Panc1 (cell line): Measurements from ENCODE around the gene RAD21L1.

ENCODE experiments used
- CTCF ChIP-seq: fragments of 450-650 bp; IDR thresholded peaks from 2 replicates; pipeline ENCODE4 v1.5.1; 2017; ENCODE audit warnings: mild to moderate bottlenecking
- POLR2AphosphoS5 ChIP-seq: IDR thresholded peaks from 2 replicates; pipeline ENCODE4 v1.6.1; 2012; ENCODE audit warnings: mild to moderate bottlenecking, low read depth, low read length, moderate library complexity
- SIN3A ChIP-seq: IDR thresholded peaks from 2 replicates; pipeline ENCODE4 v1.6.1; 2012; ENCODE audit warnings: low read depth, mild to moderate bottlenecking, low read length, moderate library complexity, borderline replicate concordance; ENCODE audit not compliant: insufficient read depth
- TCF7L2 ChIP-seq: IDR thresholded peaks from 2 replicates; pipeline ENCODE4 v1.6.1; 2011; ENCODE audit warnings: mild to moderate bottlenecking, low read depth, low read length, inconsistent platforms
- TF ChIP-seq, protein P1 (sequence below), 2 experiments: IDR thresholded peaks; 2 replicates each; pipeline ENCODE4 v1.6.1; 2011 to 2012; ENCODE audit warnings: low read depth in 2 of 2, control low read depth in 1 of 2, low read length in 1 of 2, mild to moderate bottlenecking in 1 of 2, moderate library complexity in 1 of 2; ENCODE audit not compliant: insufficient read depth in 1 of 2

- TF ChIP-seq CTCF (no peak), POLR2AphosphoS5 (no peak), TCF7L2 (no peak), SIN3A (no peak)
- TF ChIP-seq, protein P1, sequence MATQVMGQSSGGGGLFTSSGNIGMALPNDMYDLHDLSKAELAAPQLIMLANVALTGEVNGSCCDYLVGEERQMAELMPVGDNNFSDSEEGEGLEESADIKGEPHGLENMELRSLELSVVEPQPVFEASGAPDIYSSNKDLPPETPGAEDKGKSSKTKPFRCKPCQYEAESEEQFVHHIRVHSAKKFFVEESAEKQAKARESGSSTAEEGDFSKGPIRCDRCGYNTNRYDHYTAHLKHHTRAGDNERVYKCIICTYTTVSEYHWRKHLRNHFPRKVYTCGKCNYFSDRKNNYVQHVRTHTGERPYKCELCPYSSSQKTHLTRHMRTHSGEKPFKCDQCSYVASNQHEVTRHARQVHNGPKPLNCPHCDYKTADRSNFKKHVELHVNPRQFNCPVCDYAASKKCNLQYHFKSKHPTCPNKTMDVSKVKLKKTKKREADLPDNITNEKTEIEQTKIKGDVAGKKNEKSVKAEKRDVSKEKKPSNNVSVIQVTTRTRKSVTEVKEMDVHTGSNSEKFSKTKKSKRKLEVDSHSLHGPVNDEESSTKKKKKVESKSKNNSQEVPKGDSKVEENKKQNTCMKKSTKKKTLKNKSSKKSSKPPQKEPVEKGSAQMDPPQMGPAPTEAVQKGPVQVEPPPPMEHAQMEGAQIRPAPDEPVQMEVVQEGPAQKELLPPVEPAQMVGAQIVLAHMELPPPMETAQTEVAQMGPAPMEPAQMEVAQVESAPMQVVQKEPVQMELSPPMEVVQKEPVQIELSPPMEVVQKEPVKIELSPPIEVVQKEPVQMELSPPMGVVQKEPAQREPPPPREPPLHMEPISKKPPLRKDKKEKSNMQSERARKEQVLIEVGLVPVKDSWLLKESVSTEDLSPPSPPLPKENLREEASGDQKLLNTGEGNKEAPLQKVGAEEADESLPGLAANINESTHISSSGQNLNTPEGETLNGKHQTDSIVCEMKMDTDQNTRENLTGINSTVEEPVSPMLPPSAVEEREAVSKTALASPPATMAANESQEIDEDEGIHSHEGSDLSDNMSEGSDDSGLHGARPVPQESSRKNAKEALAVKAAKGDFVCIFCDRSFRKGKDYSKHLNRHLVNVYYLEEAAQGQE (IDR thresholded peaks at IDR 0.05; ENCODE audit: insufficient read depth in 1 of 2, low read depth in 2 of 2, low read length in 1 of 2), result no peak
Observed at GRCh38 chr20:1242099-1242498, 16.3 kb downstream of the RAD21L1 start.
